Memory B cell (primary cell): ENCODE data around the gene NME3.
A peak's percentile ranks its signal among the peaks of the same experiment; 100 is the strongest.

ENCODE experiments used
- ATAC-seq: fragments of 150-1000 bp; cut with Tn5 transposase; 2 replicates; pipeline ENCODE4 v1.10.0; 2021; ENCODE audit warnings: low read depth, mild to moderate bottlenecking, moderate library complexity
- DNase-seq, 2 donors: peaks; one replicate each; pipeline ENCODE4 v3.0.0; 2022; ENCODE audit warnings: low spot score in 2 of 2
- H3K27ac Mint-ChIP-seq: one replicate; pipeline ENCODE4 v1.8.0; 2022; ENCODE audit warnings: mild to moderate bottlenecking, moderate library complexity, mixed read lengths
- H3K27me3 Mint-ChIP-seq: one replicate; pipeline ENCODE4 v1.8.0; 2022; ENCODE audit warnings: mixed read lengths
- H3K36me3 Mint-ChIP-seq: one replicate; pipeline ENCODE4 v1.8.0; 2022; ENCODE audit warnings: mild to moderate bottlenecking, mixed read lengths
- H3K4me1 Mint-ChIP-seq: one replicate; pipeline ENCODE4 v1.8.0; 2022; ENCODE audit warnings: mixed read lengths
- H3K4me3 Mint-ChIP-seq: one replicate; pipeline ENCODE4 v1.8.0; 2022; ENCODE audit warnings: mild to moderate bottlenecking, moderate library complexity, mixed read lengths
- H3K9me3 Mint-ChIP-seq: one replicate; pipeline ENCODE4 v1.8.0; 2022; ENCODE audit warnings: mixed read lengths

Gene NME3

DNA sequence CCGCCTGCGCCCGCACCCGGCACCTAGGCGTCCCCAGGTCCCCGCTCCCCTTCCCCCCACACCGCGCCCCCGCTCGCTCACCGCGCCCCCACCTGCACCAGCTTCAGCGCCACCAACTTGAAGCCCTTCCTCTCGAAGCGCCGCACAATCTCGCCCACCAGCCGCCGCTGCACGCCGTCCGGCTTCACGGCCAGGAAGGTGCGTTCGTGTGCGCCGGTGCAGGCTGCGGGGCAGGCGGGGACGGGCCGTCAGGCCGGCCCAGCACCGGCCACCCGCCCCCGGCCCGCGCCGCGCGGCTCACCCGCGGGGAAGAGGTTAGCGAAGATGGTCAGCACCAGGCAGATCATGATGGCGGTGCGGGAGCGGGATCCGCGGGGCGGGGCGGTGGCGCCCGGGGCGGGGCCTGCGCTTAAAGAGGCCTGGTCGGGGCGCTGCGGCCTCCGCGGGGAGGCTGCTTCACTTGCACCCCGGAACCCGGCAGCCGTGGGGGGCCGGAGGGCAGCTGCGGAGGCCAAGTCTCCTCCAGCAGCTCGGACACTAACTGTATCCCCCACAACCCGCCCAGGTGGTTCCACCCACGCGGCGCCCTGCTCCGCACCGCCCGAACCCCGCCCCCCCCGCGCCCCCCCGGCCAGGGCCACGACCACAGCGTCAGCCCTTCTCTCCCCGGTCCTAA lies at the start of gene NME3:
NME3 (minus strand) TSS at position 356 of the 676 bp plus-strand sequence; CDS start at position 347, 9 bp downstream.
- Mint-ChIP-seq H3K36me3 (peaks cover 8% of the 10 kb centered on the region), H3K27me3 (no peaks in the 10 kb centered on the region), H3K4me1 (peaks cover 7% of the 10 kb centered on the region), H3K4me3 (peak within 1 kb of the TSS; percentile 90), H3K9me3 (no peaks in the 10 kb centered on the region), H3K27ac (peak within 1 kb of the TSS; percentile 83)
- DNase-seq (peak; percentile 74 to 84), ATAC-seq (peak; percentile 51)

DNA sequence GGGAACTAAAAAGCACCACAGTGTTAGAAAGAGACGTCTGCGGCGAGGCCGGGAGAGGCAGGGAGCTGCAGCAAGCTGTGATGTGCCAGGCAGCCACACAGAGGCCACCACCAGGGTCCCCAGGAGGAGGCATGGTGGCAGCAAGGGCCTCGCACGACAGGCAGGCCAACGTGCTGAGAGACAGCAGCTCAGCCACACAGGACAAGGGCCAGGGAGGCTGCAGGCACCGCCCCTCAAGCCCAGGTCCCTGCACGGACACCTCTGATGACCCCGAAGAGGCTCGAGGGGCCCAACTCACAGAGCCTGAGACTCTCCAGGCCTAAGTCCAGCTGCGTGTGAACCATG lies 49.6 kb upstream of the NME3 start:
- no peaks in the 10 kb centered on the region for H3K9me3 Mint-ChIP-seq
- H3K36me3 Mint-ChIP-seq: no peaks in the 10 kb centered on the region
- DNase-seq (no peak), ATAC-seq (no peak)
- H3K4me3 Mint-ChIP-seq: no peak overlapping the region
- H3K27me3 Mint-ChIP-seq: no peaks in the 10 kb centered on the region
- no peak overlapping the region for H3K27ac Mint-ChIP-seq
- peaks cover 3% of the 10 kb centered on the region for H3K4me1 Mint-ChIP-seq

DNA sequence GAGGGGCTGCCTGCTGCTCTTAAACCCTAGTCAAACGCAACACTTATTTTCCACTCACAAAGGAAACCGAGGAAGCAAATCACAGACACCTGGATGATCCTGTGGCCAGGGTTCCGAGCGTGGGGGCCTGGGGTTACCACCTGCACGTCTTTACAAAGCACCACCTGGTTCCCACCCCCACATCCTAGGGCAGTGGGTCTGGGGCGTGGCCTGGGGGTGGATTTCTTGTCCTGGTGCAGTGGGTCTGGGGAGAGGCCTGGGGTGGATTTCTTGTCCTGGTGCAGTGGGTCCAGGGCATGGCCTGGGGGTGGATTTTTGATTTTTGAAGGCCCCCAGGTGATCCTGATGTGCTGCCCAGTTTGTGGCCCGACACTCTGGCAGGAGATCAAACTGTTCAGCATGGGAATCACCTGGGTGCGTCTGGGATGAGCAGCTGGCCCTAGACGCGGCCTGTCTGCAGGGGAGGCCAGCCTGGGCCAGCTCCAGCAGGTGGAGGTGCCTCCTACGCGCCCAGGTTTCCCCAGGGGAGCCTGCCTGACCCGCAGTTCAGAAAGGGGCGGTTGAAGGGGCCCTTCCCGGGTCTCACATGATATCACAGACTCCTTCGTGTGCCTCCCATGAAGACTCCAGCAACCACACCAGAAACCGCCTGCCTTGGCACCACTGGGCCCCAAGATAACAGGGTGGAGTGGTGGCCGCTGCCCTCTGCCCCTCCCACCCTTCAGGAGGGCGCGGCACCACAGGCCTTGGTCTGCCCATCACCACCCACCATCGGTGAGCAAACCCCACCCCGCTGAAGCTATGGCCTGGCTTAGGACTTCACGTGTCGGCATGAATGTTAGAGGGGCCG lies 49.0 kb upstream of the NME3 start:
- Mint-ChIP-seq H3K36me3 (peaks cover 1% of the 10 kb centered on the region), H3K27me3 (no peaks in the 10 kb centered on the region), H3K4me1 (peaks cover 3% of the 10 kb centered on the region), H3K9me3 (no peaks in the 10 kb centered on the region), H3K4me3 (no peak overlapping the region), H3K27ac (no peak overlapping the region)
- DNase-seq: no peak
- ATAC-seq: no peak

DNA sequence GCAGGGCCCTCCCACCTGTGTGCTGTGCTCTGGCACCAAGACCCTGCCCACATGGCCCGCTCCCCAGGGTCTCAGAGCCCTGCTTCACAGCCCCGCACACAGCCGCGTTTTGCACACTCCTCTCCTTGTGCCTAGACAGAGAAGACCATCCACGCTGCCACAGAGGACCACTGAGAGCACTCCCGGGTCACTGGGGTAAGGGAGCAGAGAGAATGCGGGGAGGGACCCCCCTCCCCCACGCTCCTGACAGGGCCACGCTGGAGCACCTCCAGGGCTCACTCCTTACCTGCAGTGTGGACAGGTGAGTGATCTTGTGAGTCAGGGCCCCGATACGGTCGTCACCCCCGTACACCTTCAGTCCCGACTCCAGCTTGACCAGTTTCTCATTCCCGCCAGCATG lies 48.3 kb upstream of the NME3 start:
- H3K27ac Mint-ChIP-seq: no peak overlapping the region

DNA sequence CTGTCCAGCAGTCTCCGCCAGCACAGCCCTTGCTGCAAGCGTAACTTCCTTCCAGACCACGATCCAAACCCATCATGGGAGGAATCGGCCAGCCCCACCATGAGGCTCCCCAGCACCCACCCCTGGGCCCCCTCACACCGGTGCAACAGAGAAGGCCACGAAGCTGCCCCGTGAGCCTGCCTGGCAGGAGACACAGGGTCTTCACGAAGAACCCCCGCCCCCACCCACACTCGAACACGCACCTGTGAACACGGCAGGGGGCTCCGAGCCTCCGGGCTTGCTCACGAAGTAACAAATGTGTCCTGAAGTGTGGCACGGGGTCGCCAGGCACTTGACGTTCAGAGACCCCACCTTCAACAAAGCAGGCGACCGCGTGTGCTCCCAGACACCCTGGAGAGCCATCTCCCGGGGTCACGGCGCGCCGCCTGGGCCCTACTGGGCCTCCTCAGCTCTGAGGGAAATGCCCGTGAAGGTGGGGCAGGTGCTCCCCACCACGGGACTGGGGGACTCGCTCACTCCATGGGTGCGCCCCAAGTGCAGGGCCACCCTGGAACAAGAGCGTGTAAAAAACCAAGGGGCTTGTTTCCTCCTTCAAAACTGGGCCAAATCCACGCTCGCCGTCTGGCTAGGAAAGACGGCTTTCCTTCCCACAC lies 47.7 kb upstream of the NME3 start:
- Mint-ChIP-seq H3K9me3 (no peaks in the 10 kb centered on the region), H3K36me3 (peaks cover 7% of the 10 kb centered on the region), H3K27me3 (no peaks in the 10 kb centered on the region), H3K4me3 (no peak overlapping the region), H3K4me1 (peaks cover 3% of the 10 kb centered on the region), H3K27ac (no peak overlapping the region)
- no peak for ATAC-seq
- no peak for DNase-seq

More for the DNA sequence above, 48.3 kb upstream of the NME3 start:
- Mint-ChIP-seq H3K27me3 (no peaks in the 10 kb centered on the region), H3K4me1 (peaks cover 3% of the 10 kb centered on the region), H3K4me3 (no peak overlapping the region), H3K9me3 (no peaks in the 10 kb centered on the region), H3K36me3 (peaks cover 7% of the 10 kb centered on the region)
- no peak for DNase-seq
- ATAC-seq: no peak

DNA sequence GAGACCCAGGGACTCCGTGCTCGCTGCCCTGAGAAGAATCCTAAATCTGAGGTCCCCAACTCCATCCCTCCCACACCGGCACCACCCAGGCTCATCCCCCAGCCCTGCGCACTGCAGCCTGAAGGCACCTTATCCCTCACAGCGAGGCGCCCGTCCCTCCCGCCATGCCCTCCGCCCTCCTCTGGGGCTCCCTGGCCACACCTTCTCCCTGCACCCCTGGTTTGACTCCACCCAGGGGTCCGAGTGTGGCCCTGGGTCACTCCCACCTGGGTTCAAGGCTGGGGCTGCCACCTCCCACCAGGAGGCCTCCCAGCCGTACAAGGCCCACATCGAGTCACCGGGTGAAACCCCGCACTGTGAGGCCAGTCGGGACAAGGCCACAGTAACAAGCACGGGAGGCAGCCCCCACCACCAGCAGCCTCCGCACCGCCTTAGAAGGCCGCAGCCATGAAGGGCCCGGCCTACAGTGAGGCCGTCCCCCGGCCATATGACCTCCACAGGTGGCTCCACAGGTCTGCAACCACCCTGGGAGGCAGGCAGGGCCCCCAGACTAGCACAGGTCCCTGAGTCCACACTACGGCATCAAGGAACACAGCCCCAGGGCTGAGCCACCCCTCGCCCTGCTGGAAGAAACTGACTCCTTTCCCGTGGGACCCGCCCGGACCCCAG lies 47.0 kb upstream of the NME3 start:
- no peak for ATAC-seq
- Mint-ChIP-seq H3K27ac (no peak overlapping the region), H3K4me3 (no peak overlapping the region), H3K27me3 (no peaks in the 10 kb centered on the region), H3K36me3 (peaks cover 9% of the 10 kb centered on the region), H3K4me1 (peaks cover under 1% of the 10 kb centered on the region), H3K9me3 (no peaks in the 10 kb centered on the region)
- DNase-seq: no peak

DNA sequence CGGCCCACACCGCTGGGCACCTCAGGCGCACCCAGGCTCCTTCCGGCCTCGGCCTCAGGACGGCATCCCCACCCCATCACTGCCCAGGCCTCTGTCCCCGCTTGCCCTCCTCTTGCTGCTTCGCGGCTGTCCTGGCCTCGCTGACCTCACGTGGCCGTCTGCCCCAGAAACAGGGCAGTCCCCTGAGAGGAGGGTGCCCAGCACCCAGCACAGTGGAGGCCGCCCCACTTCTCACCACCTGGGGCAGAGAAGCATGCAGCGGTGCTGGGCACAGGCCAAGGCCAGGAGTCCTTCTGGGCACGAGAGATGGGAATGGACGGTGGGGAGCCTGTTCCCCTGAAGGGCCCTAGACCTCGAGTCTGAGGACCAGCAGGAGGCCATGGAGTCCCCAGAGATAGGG lies 46.4 kb upstream of the NME3 start:
- no peaks in the 10 kb centered on the region for H3K27me3 Mint-ChIP-seq
- DNase-seq: no peak
- peaks cover 4% of the 10 kb centered on the region for H3K4me1 Mint-ChIP-seq
- no peak for ATAC-seq
- no peak overlapping the region for H3K4me3 Mint-ChIP-seq
- peaks cover 11% of the 10 kb centered on the region for H3K36me3 Mint-ChIP-seq
- H3K9me3 Mint-ChIP-seq: no peaks in the 10 kb centered on the region
- no peak overlapping the region for H3K27ac Mint-ChIP-seq

DNA sequence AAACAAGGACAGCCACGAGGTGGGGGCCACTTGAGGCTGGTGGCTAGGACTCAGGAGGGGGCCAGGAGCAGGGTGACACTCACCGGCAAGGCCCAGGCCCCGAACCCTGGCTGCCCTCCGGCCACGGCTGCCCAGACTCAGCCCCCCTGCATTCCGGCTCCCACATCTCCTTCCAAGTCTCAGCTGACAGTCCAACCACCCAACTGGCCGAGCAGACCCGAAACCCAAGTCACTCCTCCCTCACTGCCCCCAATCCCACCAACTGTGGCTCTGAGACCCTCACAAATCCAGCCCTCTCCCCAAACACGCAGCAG lies 45.9 kb upstream of the NME3 start:
- Mint-ChIP-seq H3K27me3 (no peaks in the 10 kb centered on the region), H3K27ac (no peak overlapping the region), H3K4me3 (no peak overlapping the region), H3K36me3 (peaks cover 11% of the 10 kb centered on the region), H3K4me1 (peaks cover 4% of the 10 kb centered on the region), H3K9me3 (no peaks in the 10 kb centered on the region)
- no peak for ATAC-seq
- no peak for DNase-seq

DNA sequence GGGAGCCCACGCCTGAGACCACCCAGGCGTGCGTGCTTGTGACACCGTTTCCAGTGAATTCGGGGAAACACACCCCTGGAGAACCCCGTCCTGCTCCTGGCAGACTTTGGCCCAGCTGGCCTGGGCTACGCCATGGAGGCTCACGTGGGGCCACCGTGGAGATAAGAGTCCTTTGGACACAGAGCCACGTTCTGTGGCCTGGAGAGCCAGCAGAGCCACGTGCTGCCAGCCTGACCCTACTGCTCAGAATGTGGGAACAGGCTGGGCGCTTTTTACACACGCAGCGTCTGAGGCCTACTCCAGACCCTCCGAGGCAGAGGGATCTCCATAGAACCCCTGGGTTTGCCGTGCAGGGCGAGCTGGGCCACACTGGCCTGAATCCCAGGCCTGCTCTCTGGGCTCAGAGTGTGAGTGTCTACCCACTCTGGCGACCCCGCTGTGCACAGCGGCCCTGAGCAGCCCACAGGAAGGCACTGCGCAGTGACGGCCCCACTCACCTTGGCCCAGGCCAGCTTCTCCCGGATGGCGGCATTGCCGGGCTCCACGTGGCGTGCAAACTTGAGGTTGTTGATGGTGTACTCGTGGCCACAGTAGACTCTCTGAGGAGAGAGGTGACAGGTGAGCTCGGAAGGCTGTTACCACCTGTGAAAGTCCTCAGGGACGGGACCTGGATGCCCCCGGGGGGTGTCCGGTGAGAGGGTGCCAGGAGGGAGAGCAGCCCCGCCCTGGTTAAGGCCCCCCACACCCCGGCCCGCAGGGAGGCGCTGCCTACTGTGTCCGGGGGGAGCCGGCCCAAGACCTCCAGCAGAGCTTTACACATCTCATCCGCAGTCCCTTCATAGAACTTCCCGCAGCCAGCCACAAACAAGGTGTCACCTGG lies 45.3 kb upstream of the NME3 start:
- no peaks in the 10 kb centered on the region for H3K9me3 Mint-ChIP-seq
- ATAC-seq (no peak), DNase-seq (no peak)
- no peak overlapping the region for H3K4me3 Mint-ChIP-seq
- no peaks in the 10 kb centered on the region for H3K27me3 Mint-ChIP-seq
- H3K27ac Mint-ChIP-seq: no peak overlapping the region
- H3K36me3 Mint-ChIP-seq: peaks cover 11% of the 10 kb centered on the region
- peaks cover 4% of the 10 kb centered on the region for H3K4me1 Mint-ChIP-seq

DNA sequence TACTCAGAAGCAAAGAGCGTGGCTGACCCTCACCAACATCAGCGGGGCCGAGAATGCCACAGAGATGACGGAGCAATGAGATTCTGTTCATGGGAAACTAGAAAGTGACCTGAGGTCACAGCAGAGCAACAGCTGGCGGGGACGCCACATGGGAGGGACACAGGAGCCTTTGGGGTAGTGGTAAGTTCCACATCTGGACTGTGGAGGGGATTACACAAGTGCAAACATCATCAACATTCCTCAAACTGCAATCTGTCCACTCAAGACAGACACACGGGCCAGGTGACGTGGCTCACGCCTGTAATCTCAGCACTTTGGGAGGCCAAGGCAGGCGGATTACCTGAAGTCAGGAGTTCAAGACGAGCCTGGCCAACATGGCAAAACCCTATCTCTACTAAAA lies 44.1 kb upstream of the NME3 start:
- ATAC-seq (no peak), DNase-seq (no peak)
- H3K9me3 Mint-ChIP-seq: no peaks in the 10 kb centered on the region
- H3K4me1 Mint-ChIP-seq: peaks cover 4% of the 10 kb centered on the region
- H3K36me3 Mint-ChIP-seq: peaks cover 11% of the 10 kb centered on the region
- H3K4me3 Mint-ChIP-seq: no peak overlapping the region
- no peaks in the 10 kb centered on the region for H3K27me3 Mint-ChIP-seq
- no peak overlapping the region for H3K27ac Mint-ChIP-seq

DNA sequence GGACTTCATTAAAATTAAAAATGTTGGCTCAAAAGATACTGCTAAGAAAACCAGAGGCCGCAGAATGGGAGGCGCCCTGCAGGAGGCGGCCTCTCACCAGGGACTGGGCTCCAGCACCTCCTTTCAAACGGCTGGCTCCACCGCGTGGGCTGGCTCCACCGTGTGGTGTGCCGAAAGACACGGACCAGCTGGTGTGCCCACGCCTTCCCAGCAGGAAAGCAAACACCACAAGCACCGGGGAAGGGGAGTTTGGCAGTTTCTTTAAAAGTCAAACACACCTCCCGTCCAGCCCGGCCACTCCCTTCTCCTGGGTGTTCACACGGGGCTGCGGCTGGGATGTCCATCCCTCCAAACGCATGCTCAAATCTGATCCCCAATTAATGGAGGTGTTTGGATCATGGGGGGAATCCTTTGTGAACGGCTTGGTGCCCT lies 41.4 kb upstream of the NME3 start:
- DNase-seq (no peak), ATAC-seq (no peak)
- Mint-ChIP-seq H3K9me3 (no peaks in the 10 kb centered on the region), H3K27me3 (no peaks in the 10 kb centered on the region), H3K4me3 (no peak overlapping the region), H3K36me3 (peaks cover 16% of the 10 kb centered on the region), H3K27ac (no peak overlapping the region), H3K4me1 (peaks cover 4% of the 10 kb centered on the region)

DNA sequence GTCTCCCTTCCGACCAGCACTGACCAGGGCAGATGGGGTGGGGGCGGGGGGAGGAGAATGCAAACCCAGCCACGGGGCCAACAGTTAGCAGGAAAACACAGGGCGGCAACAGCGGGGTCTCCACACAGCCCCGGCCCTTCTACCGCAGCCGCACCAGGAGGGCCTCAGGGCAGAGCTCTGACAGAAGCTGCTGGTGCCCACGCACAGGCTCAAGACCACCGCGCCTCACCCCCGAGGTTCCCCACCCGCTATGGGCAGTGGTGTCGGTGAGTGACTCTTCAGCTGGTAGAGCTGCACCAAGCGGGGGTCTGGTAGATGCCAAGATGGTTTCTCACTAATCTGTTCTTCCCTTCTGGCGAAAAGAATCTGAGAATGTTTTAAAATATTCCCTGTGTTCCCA lies 39.2 kb upstream of the NME3 start:
- H3K9me3 Mint-ChIP-seq: no peaks in the 10 kb centered on the region
- ATAC-seq (no peak), DNase-seq (no peak)
- H3K4me1 Mint-ChIP-seq: peaks cover 4% of the 10 kb centered on the region
- no peak overlapping the region for H3K27ac Mint-ChIP-seq
- peaks cover 23% of the 10 kb centered on the region for H3K36me3 Mint-ChIP-seq
- no peaks in the 10 kb centered on the region for H3K27me3 Mint-ChIP-seq
- no peak overlapping the region for H3K4me3 Mint-ChIP-seq

DNA sequence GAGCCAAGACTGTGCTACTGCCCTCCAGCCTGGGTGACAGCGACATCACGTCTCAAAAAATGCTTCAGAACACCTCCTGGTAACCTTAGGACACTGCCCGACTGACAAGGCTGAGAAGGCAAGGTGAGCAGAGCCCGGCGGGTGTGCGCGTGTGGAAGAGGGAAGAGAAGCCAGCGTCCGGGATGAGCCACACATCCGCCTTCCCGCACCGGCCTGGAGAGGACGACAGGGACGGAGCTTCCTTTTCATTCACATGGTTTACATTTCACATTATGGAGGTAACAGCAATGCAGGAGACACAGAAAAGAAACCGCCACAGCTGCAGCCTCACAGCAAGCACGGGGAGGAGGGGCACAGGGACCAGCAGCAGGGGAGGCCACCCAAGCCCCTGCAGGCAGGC lies 38.8 kb upstream of the NME3 start:
- H3K9me3 Mint-ChIP-seq: no peaks in the 10 kb centered on the region
- H3K4me1 Mint-ChIP-seq: peaks cover 4% of the 10 kb centered on the region
- no peaks in the 10 kb centered on the region for H3K27me3 Mint-ChIP-seq
- no peak for DNase-seq
- no peak overlapping the region for H3K27ac Mint-ChIP-seq
- no peak overlapping the region for H3K4me3 Mint-ChIP-seq
- ATAC-seq: no peak
- H3K36me3 Mint-ChIP-seq: peaks cover 21% of the 10 kb centered on the region
